Type B pancreatic cell (in vitro differentiated cells): ENCODE measurements around the gene PANX3. TPM values are rescaled to one million over a fixed set of nuclear protein-coding genes. Genes with fewer than 3 reads are reported as not detected.

ENCODE experiments used
- DNase-seq: peaks from one replicate; pipeline ENCODE4 v3.0.0; 2021; ENCODE audit warnings: mixed read lengths; ENCODE audit not compliant: unreplicated experiment; ENCODE audit errors: extremely low spot score
- H3K27ac Mint-ChIP-seq: 2 replicates; pipeline ENCODE4 v1.8.0; 2021; ENCODE audit warnings: mild to moderate bottlenecking, mixed read lengths
- H3K27me3 Mint-ChIP-seq: 2 replicates; pipeline ENCODE4 v1.8.0; 2021; ENCODE audit warnings: mixed read lengths
- H3K36me3 Mint-ChIP-seq: 2 replicates; pipeline ENCODE4 v1.8.0; 2021; ENCODE audit warnings: mixed read lengths
- H3K4me1 Mint-ChIP-seq: one replicate; pipeline ENCODE4 v1.8.0; 2021; ENCODE audit warnings: mixed read lengths; ENCODE audit not compliant: unreplicated experiment
- H3K4me3 Mint-ChIP-seq: 2 replicates; pipeline ENCODE4 v1.8.0; 2021; ENCODE audit warnings: mild to moderate bottlenecking, mixed read lengths
- H3K9me3 Mint-ChIP-seq: 2 replicates; pipeline ENCODE4 v1.8.0; 2021; ENCODE audit warnings: mixed read lengths
- long read RNA-seq: library from polyadenylated mRNA; unstranded; transcript quantifications from one replicate; pipeline ENCODE4 v2.0.0, GENCODE V29; 2020
- total RNA-seq: library from RNA; stranded (reverse); gene quantifications from 2 replicates; pipeline ENCODE4 v1.2.1, GENCODE V29; 2021; ENCODE audit warnings: low replicate concordance
- TF ChIP-seq, protein P1 (sequence below): fragments of 200-600 bp; sonication (generic); conservative IDR thresholded peaks from 2 replicates; pipeline ENCODE4 v1.5.0; 2021; ENCODE audit warnings: antibody characterized with exemption, mild to moderate bottlenecking

Gene PANX3
- 0.17 TPM in 1 of 2 replicates, not detected in the other for total RNA-seq
- long read RNA-seq, result 0 reads

DNA sequence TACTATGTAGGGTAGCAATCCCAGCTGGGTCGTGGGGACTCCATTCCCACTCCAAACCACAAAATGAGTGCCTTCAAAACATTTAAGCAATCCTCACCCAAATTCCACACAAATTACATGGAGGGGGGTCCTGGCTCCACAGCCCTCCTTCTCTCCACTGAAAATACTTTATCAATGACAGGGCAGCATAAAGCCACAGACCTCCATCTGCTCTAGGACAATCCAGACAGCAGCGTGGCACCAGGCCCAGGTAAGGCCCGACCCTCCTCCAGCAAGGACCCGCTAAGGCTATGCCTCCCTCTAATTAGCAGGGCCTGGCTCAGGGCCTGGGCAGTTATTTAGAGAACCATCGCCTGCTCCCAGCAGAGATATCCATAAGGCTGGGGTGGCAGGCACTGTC is at the start of gene PANX3:
PANX3 (plus strand) TSS at position 365 of the 400 bp plus-strand sequence. CDS start 129 bp downstream, outside the sequence.
- no peaks in the 10 kb centered on the region for H3K4me1 Mint-ChIP-seq
- TF ChIP-seq, protein P1, sequence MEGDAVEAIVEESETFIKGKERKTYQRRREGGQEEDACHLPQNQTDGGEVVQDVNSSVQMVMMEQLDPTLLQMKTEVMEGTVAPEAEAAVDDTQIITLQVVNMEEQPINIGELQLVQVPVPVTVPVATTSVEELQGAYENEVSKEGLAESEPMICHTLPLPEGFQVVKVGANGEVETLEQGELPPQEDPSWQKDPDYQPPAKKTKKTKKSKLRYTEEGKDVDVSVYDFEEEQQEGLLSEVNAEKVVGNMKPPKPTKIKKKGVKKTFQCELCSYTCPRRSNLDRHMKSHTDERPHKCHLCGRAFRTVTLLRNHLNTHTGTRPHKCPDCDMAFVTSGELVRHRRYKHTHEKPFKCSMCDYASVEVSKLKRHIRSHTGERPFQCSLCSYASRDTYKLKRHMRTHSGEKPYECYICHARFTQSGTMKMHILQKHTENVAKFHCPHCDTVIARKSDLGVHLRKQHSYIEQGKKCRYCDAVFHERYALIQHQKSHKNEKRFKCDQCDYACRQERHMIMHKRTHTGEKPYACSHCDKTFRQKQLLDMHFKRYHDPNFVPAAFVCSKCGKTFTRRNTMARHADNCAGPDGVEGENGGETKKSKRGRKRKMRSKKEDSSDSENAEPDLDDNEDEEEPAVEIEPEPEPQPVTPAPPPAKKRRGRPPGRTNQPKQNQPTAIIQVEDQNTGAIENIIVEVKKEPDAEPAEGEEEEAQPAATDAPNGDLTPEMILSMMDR, result no peak
- DNase-seq, result no peak
- H3K27me3 Mint-ChIP-seq, result peaks cover 11% of the 10 kb centered on the region
- no peaks in the 10 kb centered on the region for H3K9me3 Mint-ChIP-seq
- no peaks in the 10 kb centered on the region for H3K36me3 Mint-ChIP-seq
- no peak within 1 kb of the TSS for H3K27ac Mint-ChIP-seq
- no peak within 1 kb of the TSS for H3K4me3 Mint-ChIP-seq

DNA sequence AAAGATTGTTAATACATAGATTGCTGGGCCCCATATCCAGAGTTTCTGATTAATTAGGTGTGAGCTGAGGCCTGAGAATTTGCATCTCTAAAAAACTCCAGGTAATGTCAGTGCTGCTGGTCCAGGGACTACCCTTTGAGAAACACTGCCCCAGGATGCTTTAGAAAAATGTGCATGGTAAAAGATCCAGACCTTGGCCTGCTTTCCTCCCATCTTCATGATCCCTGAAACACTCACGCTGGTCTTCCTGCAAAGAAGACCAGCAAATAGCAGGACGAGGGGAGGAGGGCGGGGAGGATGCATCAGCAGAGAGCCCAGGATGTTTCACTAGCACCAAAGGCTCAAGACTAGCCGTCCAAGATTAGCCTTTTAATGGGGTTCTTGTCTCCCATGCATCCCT is 41.5 kb upstream of the PANX3 start, which contains the start of gene OR8A1:
OR8A1 (plus strand) TSS at position 301 of the 400 bp plus-strand sequence. CDS start 123 bp downstream, outside the sequence.
- Mint-ChIP-seq H3K27ac (no peak within 1 kb of the TSS), H3K4me1 (no peaks in the 10 kb centered on the region), H3K36me3 (no peaks in the 10 kb centered on the region), H3K9me3 (no peaks in the 10 kb centered on the region), H3K27me3 (peaks cover 23% of the 10 kb centered on the region), H3K4me3 (no peak within 1 kb of the TSS)
- TF ChIP-seq, protein P1, result no peak
- DNase-seq, result no peak

DNA sequence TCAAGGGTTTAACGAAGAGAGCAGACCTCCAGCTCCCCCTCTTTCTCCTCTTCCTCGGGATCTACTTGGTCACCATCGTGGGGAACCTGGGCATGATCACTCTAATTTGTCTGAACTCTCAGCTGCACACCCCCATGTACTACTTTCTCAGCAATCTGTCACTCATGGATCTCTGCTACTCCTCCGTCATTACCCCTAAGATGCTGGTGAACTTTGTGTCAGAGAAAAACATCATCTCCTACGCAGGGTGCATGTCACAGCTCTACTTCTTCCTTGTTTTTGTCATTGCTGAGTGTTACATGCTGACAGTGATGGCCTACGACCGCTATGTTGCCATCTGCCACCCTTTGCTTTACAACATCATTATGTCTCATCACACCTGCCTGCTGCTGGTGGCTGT is 41.1 kb upstream of the PANX3 start:
- Mint-ChIP-seq H3K4me3 (no peak overlapping the region), H3K36me3 (no peaks in the 10 kb centered on the region), H3K4me1 (no peaks in the 10 kb centered on the region), H3K27me3 (peaks cover 23% of the 10 kb centered on the region), H3K9me3 (no peaks in the 10 kb centered on the region), H3K27ac (no peak overlapping the region)
- TF ChIP-seq, protein P1, result no peak
- DNase-seq, result no peak

DNA sequence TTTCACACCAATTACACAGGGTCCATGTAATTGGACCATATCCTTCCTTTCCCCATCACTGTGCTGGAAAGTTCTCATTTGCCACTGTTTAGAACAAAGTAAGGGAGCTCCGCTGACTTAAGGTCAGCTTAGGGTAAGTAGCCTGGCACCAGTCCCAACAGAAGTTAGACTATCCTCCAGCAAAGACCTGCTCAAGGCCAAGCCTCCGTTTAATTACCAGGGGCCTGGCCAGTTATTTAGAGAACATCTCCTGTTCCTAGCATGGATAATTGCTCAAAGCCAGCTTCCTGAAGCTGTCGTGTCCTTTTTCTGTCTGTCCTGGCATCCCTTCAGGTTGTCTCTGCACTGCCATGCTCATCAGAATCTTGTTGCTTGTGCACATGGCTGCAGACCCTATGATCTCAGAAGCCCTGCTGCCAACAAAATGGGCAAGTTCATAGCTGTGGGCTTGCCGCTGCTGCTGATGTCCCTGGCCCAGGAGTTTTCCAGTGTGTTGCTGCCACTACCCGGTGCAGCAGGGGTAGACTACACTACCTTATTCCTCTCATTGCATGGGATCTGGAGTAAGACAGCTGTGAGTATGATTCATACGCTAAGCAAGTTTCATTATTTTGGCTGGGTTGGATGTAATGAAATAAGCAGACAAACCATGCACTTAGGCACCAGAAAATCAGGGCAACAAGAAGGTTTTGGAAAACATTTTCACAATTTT is 33.4 kb upstream of the PANX3 start:
- Mint-ChIP-seq H3K9me3 (no peaks in the 10 kb centered on the region), H3K4me1 (no peaks in the 10 kb centered on the region), H3K36me3 (no peaks in the 10 kb centered on the region), H3K4me3 (no peak overlapping the region), H3K27me3 (peaks cover 6% of the 10 kb centered on the region), H3K27ac (no peak overlapping the region)
- TF ChIP-seq, protein P1, result no peak
- DNase-seq, result no peak

- no peaks in the 10 kb centered on the region for H3K36me3 Mint-ChIP-seq
- no peaks in the 10 kb centered on the region for H3K9me3 Mint-ChIP-seq
- no peak for DNase-seq
- H3K4me1 Mint-ChIP-seq, result no peaks in the 10 kb centered on the region
- H3K27me3 Mint-ChIP-seq, result peaks cover 3% of the 10 kb centered on the region
- no peak overlapping the region for H3K4me3 Mint-ChIP-seq
- H3K27ac Mint-ChIP-seq, result no peak overlapping the region
- TF ChIP-seq, protein P1, result no peak
These were observed 32.5 kb upstream of the PANX3 start for GRCh38 chr11:124578761-124579160.
